22Rv1 (cell line): ENCODE data around the gene RAC3.

Experiments used
- H3K27ac ChIP-seq: fragments of 450-650 bp; 2 replicates; pipeline ENCODE4 v1.5.1; 2017
- CTCF ChIP-seq: fragments of 450-650 bp; IDR thresholded peaks from 2 replicates; pipeline ENCODE4 v1.5.1; 2017; ENCODE audit warnings: mild to moderate bottlenecking
- ZFX ChIP-seq: fragments of 450-650 bp; IDR thresholded peaks from 2 replicates; pipeline ENCODE4 v1.6.1; 2017; ENCODE audit warnings: antibody characterized with exemption, borderline replicate concordance

RAC3 gene

GRCh38 chr17:82061047-82061925 lies 29.8 kb downstream of the RAC3 start:
- TF ChIP-seq CTCF (no peak), ZFX (no peak)
- peak overlapping the region; percentile 87 for H3K27ac ChIP-seq

- H3K27ac ChIP-seq = peak overlapping the region; percentile 87
- TF ChIP-seq CTCF (0 out of 2 replicates have a peak, but pooled peaks have one; percentile 6), ZFX (no peak)
These were observed 30.9 kb downstream of the RAC3 start for GRCh38 chr17:82062076-82062983.

- H3K27ac ChIP-seq = peak overlapping the region; percentile 87
These were observed 31.5 kb downstream of the RAC3 start for GRCh38 chr17:82062984-82063368.

GRCh38 chr17:82063424-82064415 lies 32.2 kb downstream of the RAC3 start:
- H3K27ac ChIP-seq = peak overlapping the region; percentile 87
- TF ChIP-seq ZFX = no peak
- no peak for TF ChIP-seq CTCF

More at GRCh38 chr17:82062984-82063368, 31.5 kb downstream of the RAC3 start:
- TF ChIP-seq CTCF = no peak
- no peak for TF ChIP-seq ZFX

GRCh38 chr17:82064433-82065192 lies 33.1 kb downstream of the RAC3 start:
- TF ChIP-seq ZFX = no peak
- TF ChIP-seq CTCF = no peak
- H3K27ac ChIP-seq = peak overlapping the region; percentile 87

GRCh38 chr17:82065193-82065637 lies 33.7 kb downstream of the RAC3 start:
- TF ChIP-seq CTCF = no peak
- no peak for TF ChIP-seq ZFX
- H3K27ac ChIP-seq = peak overlapping the region; percentile 87
